Calu3 (cell line): ENCODE data around the gene PRR29. TPM values are rescaled to one million over a fixed set of nuclear protein-coding genes. Genes with fewer than 3 reads are reported as not detected.

ENCODE experiments used
- BruUV-seq: library from RNA; stranded (reverse); fragments of 400-500 nt; replicated peaks from 2 replicates; lab custom pipeline; 2021; lab: Mats Ljungman, UMichigan
- CTCF ChIA-PET: fragments of 300-600 bp; sonication (Branson Sonifier 250); formaldehyde crosslinking; loops from one replicate; lab custom pipeline; 2022; ENCODE audit warnings: antibody characterized with exemption; lab: Charles Lee
- DNase-seq: peaks from one replicate; pipeline ENCODE4 v3.0.0; 2022
- H3K27ac Mint-ChIP-seq: one replicate; pipeline ENCODE4 v1.8.0; 2022; ENCODE audit warnings: mixed read lengths; ENCODE audit not compliant: unreplicated experiment
- H3K27me3 Mint-ChIP-seq: one replicate; pipeline ENCODE4 v1.8.0; 2022; ENCODE audit warnings: mixed read lengths; ENCODE audit not compliant: unreplicated experiment
- H3K36me3 Mint-ChIP-seq: one replicate; pipeline ENCODE4 v1.8.0; 2022; ENCODE audit warnings: mild to moderate bottlenecking, moderate library complexity, mixed read lengths; ENCODE audit not compliant: insufficient read depth, unreplicated experiment
- H3K4me1 Mint-ChIP-seq: one replicate; pipeline ENCODE4 v1.8.0; 2022; ENCODE audit warnings: mild to moderate bottlenecking, low read depth, mixed read lengths; ENCODE audit not compliant: unreplicated experiment
- H3K4me3 Mint-ChIP-seq: one replicate; pipeline ENCODE4 v1.8.0; 2022; ENCODE audit warnings: mild to moderate bottlenecking, low read depth, moderate library complexity, mixed read lengths; ENCODE audit not compliant: unreplicated experiment
- H3K9me3 Mint-ChIP-seq: one replicate; pipeline ENCODE4 v1.8.0; 2022; ENCODE audit warnings: low read depth, mixed read lengths; ENCODE audit not compliant: unreplicated experiment
- intact Hi-C: fragments of 100-400 bp; cut with micrococcal nuclease; formaldehyde crosslinking; loops from one replicate; pipeline ENCODE4 v1.10.0; 2022; ENCODE audit not compliant: unreplicated experiment
- total RNA-seq: library from RNA; stranded (reverse); gene quantifications from 2 replicates; pipeline ENCODE4 v1.2.3, GENCODE V29; 2022
- TF ChIP-seq, protein P1 (sequence below): fragments of 200-600 bp; IDR thresholded peaks from one replicate; pipeline ENCODE4 v1.8.0; 2022; ENCODE audit warnings: antibody characterized with exemption; ENCODE audit not compliant: unreplicated experiment

The PRR29 gene
- total RNA-seq, 1 experiment from 2014 or later: 0.61 TPM

GRCh38 chr17:63954402-63955063 lies 43.6 kb upstream of the PRR29 start:
- Mint-ChIP-seq H3K27me3 (peaks cover 35% of the 10 kb centered on the region), H3K4me1 (no peaks in the 10 kb centered on the region), H3K4me3 (no peak overlapping the region), H3K36me3 (no peaks in the 10 kb centered on the region), H3K9me3 (no peaks in the 10 kb centered on the region), H3K27ac (no peak overlapping the region)
- DNase-seq: no peak
- intact Hi-C loops: no loop called here
- CTCF ChIA-PET: interaction anchor here (0.6 kb wide), 1 partner anchor 66 kb away, joined by 3 read pairs; the partner anchor contains the start of gene ICAM2
- no TSS peak for BruUV-seq
- TF ChIP-seq, protein P1, sequence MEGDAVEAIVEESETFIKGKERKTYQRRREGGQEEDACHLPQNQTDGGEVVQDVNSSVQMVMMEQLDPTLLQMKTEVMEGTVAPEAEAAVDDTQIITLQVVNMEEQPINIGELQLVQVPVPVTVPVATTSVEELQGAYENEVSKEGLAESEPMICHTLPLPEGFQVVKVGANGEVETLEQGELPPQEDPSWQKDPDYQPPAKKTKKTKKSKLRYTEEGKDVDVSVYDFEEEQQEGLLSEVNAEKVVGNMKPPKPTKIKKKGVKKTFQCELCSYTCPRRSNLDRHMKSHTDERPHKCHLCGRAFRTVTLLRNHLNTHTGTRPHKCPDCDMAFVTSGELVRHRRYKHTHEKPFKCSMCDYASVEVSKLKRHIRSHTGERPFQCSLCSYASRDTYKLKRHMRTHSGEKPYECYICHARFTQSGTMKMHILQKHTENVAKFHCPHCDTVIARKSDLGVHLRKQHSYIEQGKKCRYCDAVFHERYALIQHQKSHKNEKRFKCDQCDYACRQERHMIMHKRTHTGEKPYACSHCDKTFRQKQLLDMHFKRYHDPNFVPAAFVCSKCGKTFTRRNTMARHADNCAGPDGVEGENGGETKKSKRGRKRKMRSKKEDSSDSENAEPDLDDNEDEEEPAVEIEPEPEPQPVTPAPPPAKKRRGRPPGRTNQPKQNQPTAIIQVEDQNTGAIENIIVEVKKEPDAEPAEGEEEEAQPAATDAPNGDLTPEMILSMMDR: no peak

DNA sequence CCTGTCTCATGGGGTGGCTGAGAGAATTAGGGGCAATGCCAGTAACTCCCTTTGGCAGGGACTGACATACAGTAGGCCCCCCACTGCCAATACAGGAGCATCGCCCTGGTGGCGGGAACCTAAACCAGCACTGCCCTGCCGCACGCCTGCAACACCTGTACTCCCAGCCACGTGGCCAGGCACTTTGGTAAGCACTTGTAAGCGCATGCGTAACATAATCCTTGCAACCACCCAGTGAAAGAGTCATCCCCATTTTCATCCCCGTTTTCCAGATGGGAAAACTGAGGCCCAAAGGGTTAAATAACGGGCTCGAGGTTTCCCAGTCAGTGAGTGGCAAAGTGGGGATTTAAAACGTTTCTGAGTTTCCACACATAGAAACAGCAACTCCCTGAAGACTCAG lies 42.9 kb upstream of the PRR29 start:
- no peak for DNase-seq
- peaks cover 42% of the 10 kb centered on the region for H3K27me3 Mint-ChIP-seq
- no peak overlapping the region for H3K4me3 Mint-ChIP-seq
- TF ChIP-seq, protein P1: no peak
- intact Hi-C loops: no loop called here
- H3K9me3 Mint-ChIP-seq: no peaks in the 10 kb centered on the region
- no peak overlapping the region for H3K27ac Mint-ChIP-seq
- CTCF ChIA-PET: interaction anchor here (0.6 kb wide), 1 partner anchor 65 kb away, joined by 3 read pairs; the partner anchor contains the start of gene ICAM2
- no TSS peak for BruUV-seq
- H3K36me3 Mint-ChIP-seq: no peaks in the 10 kb centered on the region
- H3K4me1 Mint-ChIP-seq: no peaks in the 10 kb centered on the region

DNA sequence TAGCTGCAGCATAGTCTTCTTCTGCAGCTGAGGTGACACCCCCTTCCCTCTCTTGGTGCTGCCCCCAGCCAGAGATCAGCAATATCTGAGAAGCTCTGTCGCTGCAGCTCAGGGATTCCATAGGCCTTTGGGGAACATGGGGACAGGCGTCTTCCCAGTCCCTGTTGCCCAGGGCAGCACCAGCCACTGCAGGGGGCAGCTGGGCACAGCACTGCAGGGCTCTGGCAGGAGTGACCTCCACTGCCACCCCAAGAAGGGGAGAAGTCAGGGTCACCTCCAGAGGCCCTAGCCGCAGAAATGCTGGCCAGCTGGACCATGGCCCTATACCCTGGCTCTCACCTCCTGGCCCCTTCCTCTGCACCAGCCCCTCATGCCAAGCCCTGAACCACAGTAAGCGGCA lies 42.4 kb upstream of the PRR29 start:
- no peak overlapping the region for H3K27ac Mint-ChIP-seq
- no peaks in the 10 kb centered on the region for H3K9me3 Mint-ChIP-seq
- intact Hi-C loops: no loop called here
- no peak for DNase-seq
- H3K4me1 Mint-ChIP-seq: no peaks in the 10 kb centered on the region
- BruUV-seq: no TSS peak
- TF ChIP-seq, protein P1: no peak
- no peaks in the 10 kb centered on the region for H3K36me3 Mint-ChIP-seq
- CTCF ChIA-PET: no interaction called here
- peaks cover 43% of the 10 kb centered on the region for H3K27me3 Mint-ChIP-seq
- no peak overlapping the region for H3K4me3 Mint-ChIP-seq

GRCh38 chr17:63956296-63956920 lies 41.7 kb upstream of the PRR29 start:
- TF ChIP-seq, protein P1: no peak
- no peak overlapping the region for H3K4me3 Mint-ChIP-seq
- CTCF ChIA-PET: no interaction called here
- H3K9me3 Mint-ChIP-seq: no peaks in the 10 kb centered on the region
- intact Hi-C loops: no loop called here
- no peak for DNase-seq
- H3K27ac Mint-ChIP-seq: no peak overlapping the region
- no TSS peak for BruUV-seq
- peaks cover 37% of the 10 kb centered on the region for H3K27me3 Mint-ChIP-seq
- H3K4me1 Mint-ChIP-seq: no peaks in the 10 kb centered on the region
- no peaks in the 10 kb centered on the region for H3K36me3 Mint-ChIP-seq
